Fibroblast of skin of left quadriceps (primary cell): Measurements from ENCODE around the gene PDE4D.
"Not testable (repeated sequence)": the region's sequence is repeated elsewhere in the genome, so short reads cannot be mapped to it uniquely, and the experiment has no call there.

Source experiments
- DNase-seq, 2 experiments: peaks; one replicate each; pipeline ENCODE4 v3.0.0-alpha.2; 2013; ENCODE audit warnings: low read depth in 2 of 2

PDE4D gene

GRCh38 chr5:59421986-59422941 is 471.3 kb downstream of the PDE4D start:
- no peak for DNase-seq

- DNase-seq: no peak
Observed at GRCh38 chr5:59420596-59420995, 472.9 kb downstream of the PDE4D start.

- no peak for DNase-seq
Observed at GRCh38 chr5:59418808-59419207, 474.7 kb downstream of the PDE4D start.

- DNase-seq: peak in 1 of 2 experiments; percentile 5
Observed at GRCh38 chr5:59416451-59416850, 477.1 kb downstream of the PDE4D start.

GRCh38 chr5:59416026-59416425 is 477.5 kb downstream of the PDE4D start:
- DNase-seq: no peak

GRCh38 chr5:59412428-59412827 is 481.1 kb downstream of the PDE4D start:
- DNase-seq: no peak

- DNase-seq: not testable (repeated sequence)
Observed at GRCh38 chr5:59408997-59409396, 484.5 kb downstream of the PDE4D start.

GRCh38 chr5:59407967-59408366 is 485.6 kb downstream of the PDE4D start:
- no peak for DNase-seq

- no peak for DNase-seq
Observed at GRCh38 chr5:59401637-59402036, 491.9 kb downstream of the PDE4D start.

- DNase-seq: not testable (repeated sequence)
Observed at GRCh38 chr5:59394956-59395355, 498.6 kb downstream of the PDE4D start.

GRCh38 chr5:59393585-59394420 is 499.7 kb downstream of the PDE4D start:
- no peak for DNase-seq

- no peak for DNase-seq
Observed at GRCh38 chr5:59391576-59391975, 501.9 kb downstream of the PDE4D start.

GRCh38 chr5:59390989-59391388 is 502.5 kb downstream of the PDE4D start:
- no peak for DNase-seq

GRCh38 chr5:59390074-59390659 is 503.4 kb downstream of the PDE4D start:
- DNase-seq: peak in 1 of 2 experiments; percentile 8

GRCh38 chr5:59387127-59387526 is 506.4 kb downstream of the PDE4D start:
- no peak for DNase-seq

- no peak for DNase-seq
Observed at GRCh38 chr5:59385700-59386099, 507.8 kb downstream of the PDE4D start.

GRCh38 chr5:59380350-59380951 is 513.1 kb downstream of the PDE4D start:
- peak; percentile 51 to 54 for DNase-seq

- DNase-seq: not testable (repeated sequence)
Observed at GRCh38 chr5:59374036-59374435, 519.5 kb downstream of the PDE4D start.

GRCh38 chr5:59371525-59372127 is 521.9 kb downstream of the PDE4D start:
- DNase-seq: no peak

- no peak for DNase-seq
Observed at GRCh38 chr5:59368951-59369350, 524.6 kb downstream of the PDE4D start.

- peak; percentile 40 to 46 for DNase-seq
Observed at GRCh38 chr5:59367791-59368394, 525.6 kb downstream of the PDE4D start.
